K562 (cell line): ENCODE results near the gene PHF11. TPM values are rescaled to one million over a fixed set of nuclear protein-coding genes. Genes with fewer than 3 reads are reported as not detected.

Source experiments
- ATAC-seq: fragments of 200-7000 bp; cut with Tn5 transposase; 3 replicates; pipeline ENCODE4 v1.9.1; 2020; ENCODE audit warnings: moderate library complexity
- BruUV-seq: library from RNA; stranded (reverse); fragments of 400-500 nt; replicated peaks from 2 replicates; lab custom pipeline; 2021; lab: Mats Ljungman, UMichigan
- CTCF ChIA-PET: fragments of 300-600 bp; formaldehyde crosslinking; extraction: SDS; loops from one replicate; lab custom pipeline; 2021; ENCODE audit warnings: low intra/inter-chr PET ratio; lab: Yijun Ruan, JAX
- POLR2A ChIA-PET: fragments of 300-600, 350-650 bp; sonication (Branson Sonifier 250); formaldehyde crosslinking; extraction: SDS; loops from one replicate; lab custom pipeline; 2021; ENCODE audit warnings: antibody characterized with exemption, inconsistent platforms; lab: Yijun Ruan, JAX
- DNase-seq, 4 experiments: peaks; one replicate each; pipeline versions ENCODE4 v3.0.0 to v3.0.0-alpha.2; 2011 to 2018; ENCODE audit warnings: low spot score in 3 of 4, mixed read lengths in 3 of 4; ENCODE audit errors: extremely low read depth in 1 of 4
- FAIRE-seq: peaks from 2 replicates; lab custom pipeline; 2011; peaks lifted over from hg19 to GRCh38; lab: Jason Lieb, UNC
- H2AFZ ChIP-seq: 2 replicates; pipeline ENCODE4 v1.6.0; 2011; ENCODE audit warnings: low read depth, low read length, control low read depth, inconsistent platforms
- H3K27ac ChIP-seq: fragments of 200-600 bp; 3 replicates; pipeline ENCODE4 v1.8.0; 2011; ENCODE audit warnings: low read depth, mild to moderate bottlenecking, control low read depth, inconsistent platforms, low read length, moderate library complexity, mixed read lengths; ENCODE audit errors: extremely low read depth
- H3K27me3 ChIP-seq, 2 experiments: fragments of 300-600 bp in 1 of 2; 2 replicates in 1 of 2; 3 replicates in 1 of 2; pipeline versions ENCODE4 v1.6.0 to v1.8.0; 2011; ENCODE audit warnings: inconsistent platforms in 2 of 2, low read length in 2 of 2, mild to moderate bottlenecking in 1 of 2, mixed read lengths in 1 of 2, moderate library complexity in 1 of 2; ENCODE audit not compliant: control insufficient read depth in 2 of 2, insufficient read depth in 2 of 2
- H3K36me3 ChIP-seq: fragments of 300-600 bp; 3 replicates; pipeline ENCODE4 v1.8.0; 2011; ENCODE audit warnings: mild to moderate bottlenecking, low read length, inconsistent platforms; ENCODE audit not compliant: control insufficient read depth, insufficient read depth
- H3K4me1 ChIP-seq, 2 experiments: fragments of 200-600 bp in 1 of 2; replicated peaks in 1 of 2; 2 replicates in 1 of 2; 3 replicates in 1 of 2; pipeline versions ENCODE4 v1.5.1 to v1.8.0; 2011; ENCODE audit warnings: inconsistent platforms in 2 of 2, low read length in 2 of 2, mild to moderate bottlenecking in 1 of 2, mixed read lengths in 1 of 2, moderate library complexity in 1 of 2; ENCODE audit not compliant: control insufficient read depth in 2 of 2, insufficient read depth in 2 of 2
- H3K4me2 ChIP-seq: 2 replicates; pipeline ENCODE4 v1.6.1; 2011; ENCODE audit warnings: low read length, control low read depth, inconsistent platforms, mixed read lengths; ENCODE audit not compliant: insufficient read depth
- H3K4me3 ChIP-seq: fragments of 200-600 bp; sonication (generic), shearing (Covaris generic); 2 replicates; pipeline ENCODE4 v1.5.1; 2016; ENCODE audit warnings: control low read depth, inconsistent platforms
- H3K79me2 ChIP-seq: fragments of 200-600 bp; 3 replicates; pipeline ENCODE4 v1.8.0; 2011; ENCODE audit warnings: low read length, inconsistent platforms; ENCODE audit not compliant: control insufficient read depth, insufficient read depth
- H3K9ac ChIP-seq, 2 experiments: 2 replicates each; pipeline versions ENCODE4 v1.6.0 to v1.6.1; 2011; ENCODE audit warnings: low read depth in 2 of 2, low read length in 2 of 2, control low read depth in 1 of 2, inconsistent platforms in 1 of 2, mild to moderate bottlenecking in 1 of 2, mixed read lengths in 1 of 2; ENCODE audit not compliant: insufficient read depth in 1 of 2
- H3K9me1 ChIP-seq: one replicate; pipeline ENCODE4 v1.6.0; 2011; ENCODE audit warnings: inconsistent platforms, mild to moderate bottlenecking, low read length, moderate library complexity; ENCODE audit not compliant: control insufficient read depth, insufficient read depth
- H3K9me3 ChIP-seq: replicated peaks from 2 replicates; pipeline ENCODE4 v1.5.1; 2011; ENCODE audit warnings: low read depth, low read length, inconsistent platforms; ENCODE audit not compliant: control insufficient read depth, insufficient read depth
- H4K20me1 ChIP-seq: replicated peaks from 2 replicates; pipeline ENCODE4 v1.6.1; 2011; ENCODE audit warnings: low read length, inconsistent platforms, mixed read lengths; ENCODE audit not compliant: control insufficient read depth, insufficient read depth
- AFF1 ChIP-seq, 2 experiments: fragments of 450-650 bp; IDR thresholded peaks; 2 replicates each; pipeline ENCODE4 v1.6.1; 2018; ENCODE audit warnings: mild to moderate bottlenecking in 2 of 2, low read depth in 1 of 2; ENCODE audit not compliant: partially characterized antibody in 2 of 2
- BACH1 ChIP-seq: fragments of 200-800 bp; sonication (Bioruptor generic); IDR thresholded peaks from 2 replicates; pipeline ENCODE4 v1.6.1; 2016; ENCODE audit warnings: missing genetic modification characterization, missing compliant biosample characterization
- CREM ChIP-seq: IDR thresholded peaks from 2 replicates; pipeline ENCODE4 v1.6.1; 2014; ENCODE audit warnings: antibody characterized with exemption, low read depth
- FOSL1 ChIP-seq: fragments of 200-800 bp; sonication (Bioruptor generic); conservative IDR thresholded peaks from 2 replicates; pipeline ENCODE4 v1.6.1; 2016; ENCODE audit warnings: missing genetic modification characterization, missing compliant biosample characterization
- FOXK1 ChIP-seq: sonication (generic); formaldehyde crosslinking; IDR thresholded peaks from 2 replicates; pipeline ENCODE4 v1.8.0; 2022; ENCODE audit warnings: missing genetic modification reagents, mild to moderate bottlenecking, borderline replicate concordance
- GABPA ChIP-seq: fragments of 200-800 bp; sonication (Bioruptor generic); conservative IDR thresholded peaks from 2 replicates; pipeline ENCODE4 v1.6.1; 2016; ENCODE audit warnings: low read depth, missing genetic modification characterization, missing compliant biosample characterization
- NONO ChIP-seq, 2 experiments: fragments of 200-400 bp in 1 of 2; fragments of 450-650 bp in 1 of 2; formaldehyde crosslinking in 1 of 2; IDR thresholded peaks; 2 replicates each; pipeline ENCODE4 v1.6.1; 2017; ENCODE audit warnings: low read depth in 2 of 2, mild to moderate bottlenecking in 2 of 2, moderate library complexity in 2 of 2, low read length in 1 of 2
- NR1H2 ChIP-seq: sonication (generic); formaldehyde crosslinking; IDR thresholded peaks from 2 replicates; pipeline ENCODE4 v1.4.0; 2020; ENCODE audit warnings: mild to moderate bottlenecking, missing genetic modification reagents
- STAT5A ChIP-seq: IDR thresholded peaks from 2 replicates; pipeline ENCODE4 v1.6.1; 2012; ENCODE audit warnings: low read length, inconsistent platforms, borderline replicate concordance
- TFE3 ChIP-seq: fragments of 450-650 bp; formaldehyde crosslinking; IDR thresholded peaks from 2 replicates; pipeline ENCODE4 v1.4.0; 2020; ENCODE audit warnings: mild to moderate bottlenecking, mixed read lengths
- ZNF140 ChIP-seq: fragments of 250-450 bp; sonication (Bioruptor Pico); IDR thresholded peaks from 2 replicates; pipeline ENCODE4 v1.8.0; 2021; ENCODE audit warnings: moderate library complexity, mild to moderate bottlenecking, inconsistent platforms
- ZNF282 ChIP-seq: sonication (generic); formaldehyde crosslinking; IDR thresholded peaks from 2 replicates; pipeline ENCODE4 v1.8.1; 2023; ENCODE audit warnings: missing genetic modification reagents
- ZNF354B ChIP-seq: fragments of 250-450 bp; sonication (Bioruptor Pico); IDR thresholded peaks from 2 replicates; pipeline ENCODE4 v1.4.0; 2020
- ZNF436 ChIP-seq: fragments of 250-450, 450-650 bp; sonication (Bioruptor Pico); formaldehyde crosslinking; IDR thresholded peaks from 2 replicates; pipeline ENCODE4 v1.7.0; 2020; ENCODE audit warnings: mild to moderate bottlenecking
- ZNF584 ChIP-seq: fragments of 200-800 bp; sonication (Bioruptor generic); IDR thresholded peaks from 2 replicates; pipeline ENCODE4 v1.6.1; 2016; ENCODE audit warnings: low read depth, mild to moderate bottlenecking, missing genetic modification characterization, missing compliant biosample characterization
- ZNF780A ChIP-seq: fragments of 250-450 bp; sonication (Bioruptor Pico); IDR thresholded peaks from 2 replicates; pipeline ENCODE4 v1.5.0; 2021; ENCODE audit warnings: mild to moderate bottlenecking
- WGBS: fragments of 100-300 bp; shearing (Covaris generic); methylation state at CpG from one replicate; pipeline ENCODE4 v1.1.6; 2016; ENCODE audit warnings: low coverage, mixed read lengths; ENCODE audit not compliant: insufficient coverage; ENCODE audit errors: missing lambda C conversion rate; 5-methylcytosine and 5-hydroxymethylcytosine counted together
- in situ Hi-C: fragments of 300-500 bp; cut with MboI; formaldehyde crosslinking; loops from 4 replicates; pipeline ENCODE4 v1.15.0; 2018; ENCODE audit warnings: inconsistent platforms, mixed read lengths
- intact Hi-C: fragments of 100-400 bp; cut with micrococcal nuclease; formaldehyde crosslinking; loops from 2 replicates; pipeline ENCODE4 v1.14.2; 2022
- polyA plus RNA-seq, 8 experiments: library from polyadenylated mRNA; depleted of rRNA in 4 of 8; stranded (reverse) in 5 of 8; unstranded in 3 of 8; fragments of >200 nt; fragmentation: Nextera tagmentation in 2 of 8; fragmentation: Illumina TruSeq in 1 of 8; extraction: Ambion mirVana in 2 of 8; extraction: Trizol in 1 of 8; gene quantifications; 2 replicates each; pipeline versions ENCODE4 v1.2.1 to v1.2.3, GENCODE V29; 2011 to 2014; ENCODE audit warnings: inconsistent platforms in 1 of 8, missing spikeins in 1 of 8
- total RNA-seq, 7 experiments: library from RNA; depleted of rRNA in 6 of 7; stranded (reverse); fragments of >200 nt in 6 of 7; fragmentation: Illumina TruSeq in 2 of 7; extraction: Trizol in 2 of 7; gene quantifications; 2 replicates each; pipeline versions ENCODE4 v1.2.1 to v1.2.3, GENCODE V29; 2011 to 2021; ENCODE audit warnings: low replicate concordance in 1 of 7

The PHF11 gene
- total and polyA plus RNA-seq, 9 of the 15 experiments (the other 6 are each of a cell fraction or from before 2014, with no cell fraction given), result 1.9 to 7.0 (median 5.3) TPM

GRCh38 chr13:49452725-49453457 is 42.9 kb upstream of the PHF11 start:
- no peak overlapping the region for H3K27ac ChIP-seq
- FAIRE-seq (no peak), DNase-seq (no peak), ATAC-seq (no peak)
- no peaks in the 10 kb centered on the region for H4K20me1 ChIP-seq
- H2AFZ ChIP-seq, result no peak overlapping the region
- intact Hi-C loops, result no loop called here
- POLR2A ChIA-PET, result interaction anchor here (0.6 to 1.1 kb wide), 2 partner anchors 8 kb away, joined by 3 read pairs; no protein-coding TSS in a partner anchor
- H3K4me3 ChIP-seq, result no peak overlapping the region
- H3K27me3 ChIP-seq, result no peaks in the 10 kb centered on the region
- H3K79me2 ChIP-seq, result peaks cover 27% of the 10 kb centered on the region
- H3K36me3 ChIP-seq, result no peaks in the 10 kb centered on the region
- H3K4me2 ChIP-seq, result no peak overlapping the region
- H3K9ac ChIP-seq, result no peak overlapping the region
- CTCF ChIA-PET, result no interaction called here
- no TSS peak for BruUV-seq
- H3K9me3 ChIP-seq, result no peaks in the 10 kb centered on the region
- 78% methylated on average over 5 of the region's 8 CpGs for WGBS
- no peaks in the 10 kb centered on the region for H3K9me1 ChIP-seq
- in situ Hi-C loops, result no loop called here
- H3K4me1 ChIP-seq, result no peaks in the 10 kb centered on the region
- TF ChIP-seq AFF1 (IDR thresholded peaks at IDR 0.05; ENCODE audit: low read depth in 1 of 2, partially characterized antibody in 2 of 2) (no peak), CREM (no peak), NONO (IDR thresholded peaks at IDR 0.05; ENCODE audit: low read depth in 2 of 2, low read length in 1 of 2) (no peak), ZNF354B (CRISPR knock-in tag) (no peak), FOSL1 (no peak), STAT5A (no peak), ZNF584 (no peak), ZNF140 (CRISPR knock-in tag) (no peak), ZNF282 (CRISPR knock-in tag) (no peak), ZNF436 (CRISPR knock-in tag) (no peak), TFE3 (CRISPR knock-in tag) (no peak), GABPA (tag) (no peak), FOXK1 (CRISPR knock-in tag) (no peak), ZNF780A (CRISPR knock-in tag) (no peak), BACH1 (tag) (no peak), NR1H2 (CRISPR knock-in tag) (no peak)
